GM18505 (cell line): ENCODE measurements around the gene PCDH9.

Experiments
- ATAC-seq: cut with Tn5 transposase; IDR thresholded peaks from one replicate; pipeline ENCODE4 v1.9.1; 2021; ENCODE audit not compliant: unreplicated experiment
- POLR2A ChIP-seq: IDR thresholded peaks from 4 replicates; pipeline ENCODE4 v1.6.1; 2011; ENCODE audit warnings: borderline replicate concordance; ENCODE audit not compliant: insufficient read depth, insufficient read length; ENCODE audit errors: extremely low read depth

The PCDH9 gene

DNA sequence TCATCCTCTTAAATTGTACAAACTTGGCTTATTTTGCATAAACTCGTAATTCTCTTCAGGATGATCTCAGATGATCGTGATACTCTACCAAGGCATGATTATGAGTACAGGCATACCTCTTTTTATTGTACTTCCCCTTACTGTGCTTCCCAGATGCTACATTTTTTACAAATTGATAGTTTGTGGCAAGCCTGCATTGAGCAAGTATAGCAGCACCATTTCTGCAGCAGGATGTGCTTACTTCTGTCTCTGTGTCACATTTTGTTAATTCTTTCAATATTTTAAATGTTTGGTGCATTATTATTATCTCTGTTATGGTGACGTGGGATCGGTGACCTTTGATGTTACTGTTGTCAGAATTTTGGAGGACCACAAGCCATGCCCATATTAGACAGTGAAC, 752.3 kb downstream of the PCDH9 start:
- no peak for ATAC-seq
- no peak for TF ChIP-seq POLR2A

DNA sequence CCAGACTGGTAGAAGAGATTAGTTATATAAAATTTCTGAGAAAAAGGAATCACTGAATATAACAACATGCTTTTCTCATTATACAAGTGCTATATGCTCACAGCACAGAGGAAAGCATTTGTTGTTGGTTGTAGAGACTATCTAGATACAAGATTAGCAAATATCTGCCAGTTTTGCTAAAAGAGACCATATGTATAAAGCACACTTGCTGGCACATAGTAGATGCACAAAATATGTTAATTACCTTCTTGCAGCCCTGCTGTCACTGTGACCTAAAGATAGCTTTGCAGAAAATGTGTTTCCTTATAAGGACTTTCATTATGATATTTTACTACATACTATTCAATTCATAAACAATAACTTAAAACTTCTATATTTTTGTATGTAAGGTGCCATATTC, 755.1 kb downstream of the PCDH9 start:
- TF ChIP-seq POLR2A: no peak
- ATAC-seq: no peak

DNA sequence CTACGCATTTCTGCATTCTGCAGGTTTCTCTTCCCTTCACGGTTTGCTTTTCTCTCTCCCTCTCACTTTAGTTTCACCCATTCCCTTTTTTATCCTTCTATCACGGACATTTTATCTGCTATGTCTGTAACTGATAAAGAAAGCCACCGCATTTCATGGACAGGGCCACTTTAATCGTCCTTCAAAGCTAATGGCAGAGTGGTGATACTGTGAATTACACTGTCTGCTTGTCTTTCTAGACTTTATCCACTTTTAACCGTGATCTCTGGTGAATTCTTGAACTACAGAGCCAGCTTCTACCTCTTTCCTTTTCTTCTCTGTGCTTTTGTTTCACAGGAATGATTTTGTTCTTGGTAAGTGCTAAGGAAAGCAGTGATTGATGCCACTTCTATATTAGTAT, 760.4 kb downstream of the PCDH9 start:
- no peak for ATAC-seq
- TF ChIP-seq POLR2A: no peak

DNA sequence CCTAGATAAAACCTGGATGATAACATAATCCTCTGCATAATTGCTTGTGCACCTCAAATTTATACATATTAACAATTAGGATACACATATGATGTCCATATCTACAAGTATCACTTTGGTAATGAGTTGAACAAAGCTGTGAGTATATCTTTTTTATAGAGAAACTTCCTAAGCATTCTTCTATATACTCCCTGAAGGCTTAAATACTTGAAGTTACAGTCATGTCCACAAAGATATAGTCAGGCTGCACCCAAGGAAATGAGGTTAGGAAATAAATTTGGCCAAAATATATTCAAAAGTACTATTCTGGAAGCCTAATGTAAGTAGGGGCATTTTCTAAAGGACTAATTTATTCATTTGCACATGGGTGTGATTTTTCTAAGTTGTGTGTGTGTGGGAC, 761.5 kb downstream of the PCDH9 start:
- no peak for TF ChIP-seq POLR2A
- no peak for ATAC-seq

DNA sequence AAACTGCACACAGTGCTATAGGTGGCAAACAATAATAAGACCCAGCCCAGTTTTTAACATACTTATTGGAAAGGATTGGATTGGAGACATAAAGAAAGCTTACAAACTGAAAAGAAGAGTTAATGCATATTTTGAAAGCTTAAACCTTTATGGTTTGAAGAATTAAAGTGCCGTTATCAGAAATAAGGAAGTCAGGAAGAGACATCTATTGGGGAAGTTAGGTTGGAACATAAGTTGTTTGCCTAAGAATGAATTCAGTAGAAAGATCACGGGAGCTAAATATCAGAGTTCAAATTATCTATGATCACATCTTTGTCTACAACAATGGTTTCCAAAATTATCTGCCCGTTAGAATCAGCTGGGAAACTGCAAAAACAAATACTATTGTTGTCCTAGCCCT, 767.9 kb downstream of the PCDH9 start:
- no peak for TF ChIP-seq POLR2A
- no peak for ATAC-seq

DNA sequence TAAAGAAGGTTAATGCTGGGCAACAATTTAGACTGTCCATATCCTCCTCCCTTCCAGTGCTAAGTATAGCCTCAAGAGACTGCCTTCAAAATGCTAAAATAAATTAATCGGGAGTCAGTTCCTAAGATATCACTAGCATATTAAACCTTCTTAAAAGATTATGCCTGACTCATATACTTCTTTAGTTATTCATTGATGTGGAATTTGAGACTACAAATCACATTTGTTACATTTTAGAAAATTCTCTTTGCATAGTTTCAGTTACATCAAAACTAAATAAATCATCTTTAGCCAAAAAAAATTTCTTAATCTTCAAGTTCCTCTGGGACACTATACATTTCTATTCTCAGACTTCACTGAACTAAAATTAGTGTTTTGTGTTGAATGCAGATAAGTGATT, 769.1 kb downstream of the PCDH9 start:
- ATAC-seq: no peak
- TF ChIP-seq POLR2A: no peak

DNA sequence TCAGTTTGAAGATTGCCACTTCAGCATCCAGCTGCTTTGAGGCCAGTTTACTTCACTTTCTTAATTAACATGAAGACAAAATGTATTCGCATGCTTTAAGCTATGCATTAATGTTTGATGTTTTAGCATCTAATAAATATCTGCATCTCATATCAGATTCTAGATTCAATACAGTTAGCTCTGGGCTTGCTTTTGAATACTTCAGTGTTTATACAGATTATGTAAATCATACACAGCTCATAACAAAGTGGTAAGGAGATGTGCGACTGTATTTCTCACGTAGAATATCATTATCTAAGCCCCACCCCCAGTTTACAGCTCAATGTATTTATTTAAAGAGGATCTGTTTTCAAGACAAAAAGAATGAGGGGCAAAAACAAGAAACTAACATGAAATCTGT, 770.5 kb downstream of the PCDH9 start:
- no peak for ATAC-seq
- TF ChIP-seq POLR2A: no peak

DNA sequence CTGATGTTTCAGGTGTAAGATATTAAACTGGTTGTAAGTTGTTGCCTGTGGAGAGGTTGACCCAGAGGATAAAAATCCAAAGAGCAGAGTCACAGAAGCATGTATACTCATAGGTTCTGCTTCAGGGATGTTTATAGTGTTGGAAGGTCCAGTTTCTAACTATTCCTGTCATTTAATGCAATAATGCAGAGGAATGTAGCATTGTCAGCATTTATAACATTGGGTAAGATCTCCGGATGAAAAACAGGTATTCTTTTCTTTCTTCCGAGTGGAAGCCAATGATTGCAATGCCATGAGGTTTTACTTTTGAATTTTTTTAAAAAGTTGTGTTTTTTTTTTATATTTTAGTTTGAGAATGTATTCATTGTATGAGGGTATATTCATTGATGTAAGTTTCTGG, 771.0 kb downstream of the PCDH9 start:
- no peak for ATAC-seq
- TF ChIP-seq POLR2A: no peak

DNA sequence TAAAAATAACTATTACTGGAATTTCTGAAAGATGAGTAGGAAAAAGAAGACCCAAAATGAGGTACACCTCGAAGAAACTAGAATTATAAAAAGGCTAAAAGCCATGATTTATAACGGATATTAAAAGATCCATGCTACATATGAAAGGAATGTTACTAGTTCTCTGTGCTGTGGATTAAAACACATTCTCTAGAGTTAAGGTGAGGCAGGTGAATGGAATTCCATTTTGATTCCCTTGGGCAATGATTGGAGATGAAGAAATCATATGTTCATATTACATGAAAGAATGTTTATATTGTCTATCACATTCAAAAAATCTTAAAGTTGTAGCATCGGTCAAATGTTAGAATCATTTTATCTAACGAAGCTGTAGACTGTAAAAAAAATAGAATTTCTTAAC, 783.7 kb downstream of the PCDH9 start:
- no peak for ATAC-seq
- TF ChIP-seq POLR2A: no peak

DNA sequence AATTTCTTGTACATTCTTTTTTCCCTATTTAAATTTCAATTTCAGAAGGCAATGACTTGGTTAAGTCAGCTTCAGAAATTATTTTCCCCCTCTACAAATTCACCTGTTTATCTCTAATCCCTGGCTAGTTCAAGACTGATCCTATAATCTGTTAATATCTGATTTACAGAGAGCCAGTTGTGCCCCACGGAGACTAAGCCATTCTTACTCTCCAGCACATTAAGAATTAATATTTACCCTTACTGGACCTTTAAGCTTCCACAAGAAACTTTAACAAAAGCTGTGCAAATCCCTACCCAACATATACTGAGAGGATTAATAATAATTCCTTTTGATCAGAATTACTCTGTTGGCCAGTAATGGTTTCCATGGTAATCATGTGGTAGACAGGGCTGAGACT, 786.2 kb downstream of the PCDH9 start:
- TF ChIP-seq POLR2A: no peak
- ATAC-seq: no peak

DNA sequence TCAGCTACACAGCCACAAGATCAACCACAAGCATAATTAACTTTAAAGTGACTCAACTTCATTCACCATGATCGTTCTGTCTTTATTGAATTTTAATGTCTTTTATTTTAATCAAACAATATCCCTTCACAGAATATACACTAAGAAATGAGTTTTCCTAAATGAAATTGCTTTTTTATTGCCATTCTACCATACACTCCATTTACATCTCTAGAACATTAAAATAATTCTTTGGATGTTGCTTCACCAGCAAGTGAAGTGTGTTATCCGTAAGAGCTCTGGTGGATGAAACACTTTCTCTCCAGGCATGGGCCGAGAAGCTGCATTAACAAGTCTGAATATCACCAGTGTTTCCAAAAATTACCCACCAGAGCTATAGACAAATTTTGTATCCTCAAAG, 789.2 kb downstream of the PCDH9 start:
- TF ChIP-seq POLR2A: no peak
- ATAC-seq: no peak

DNA sequence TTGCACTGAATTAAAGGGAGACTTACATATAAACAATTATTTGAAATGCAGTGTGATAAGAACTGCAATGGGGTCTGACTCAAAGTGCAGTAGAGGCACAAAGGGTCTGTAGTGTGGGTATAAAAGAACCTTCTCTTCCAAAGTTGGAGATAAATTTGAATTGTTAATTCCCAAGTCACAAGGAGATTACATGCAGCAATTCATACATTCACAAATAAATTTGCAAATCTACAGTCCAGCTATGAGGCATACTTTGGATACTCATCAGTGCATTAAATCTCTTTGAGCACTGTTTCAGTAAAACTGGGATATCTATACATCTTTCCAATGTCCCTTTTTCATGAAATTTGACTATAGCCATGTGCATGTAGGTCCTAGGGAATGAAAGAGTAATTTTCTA, 799.4 kb downstream of the PCDH9 start:
- TF ChIP-seq POLR2A: no peak
- ATAC-seq: no peak

DNA sequence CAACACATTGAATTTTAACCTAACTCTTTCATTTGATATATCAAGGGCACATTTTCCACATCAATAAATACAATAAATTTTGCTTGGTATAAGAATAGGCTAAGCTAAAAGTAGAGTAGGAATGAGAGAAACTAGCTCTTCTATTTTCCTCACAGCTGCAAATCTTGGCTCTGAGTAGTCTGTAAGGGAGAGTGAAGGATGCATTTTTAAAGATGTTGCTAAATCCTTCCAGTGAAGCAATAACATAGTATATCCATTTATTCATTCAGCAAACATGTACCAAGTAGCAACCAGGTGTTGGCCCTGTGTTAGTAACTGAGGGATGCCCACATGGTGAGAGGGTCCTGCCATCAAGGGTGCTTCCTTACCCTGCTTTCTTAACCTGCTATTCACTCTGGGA, 799.9 kb downstream of the PCDH9 start:
- ATAC-seq: no peak
- no peak for TF ChIP-seq POLR2A

DNA sequence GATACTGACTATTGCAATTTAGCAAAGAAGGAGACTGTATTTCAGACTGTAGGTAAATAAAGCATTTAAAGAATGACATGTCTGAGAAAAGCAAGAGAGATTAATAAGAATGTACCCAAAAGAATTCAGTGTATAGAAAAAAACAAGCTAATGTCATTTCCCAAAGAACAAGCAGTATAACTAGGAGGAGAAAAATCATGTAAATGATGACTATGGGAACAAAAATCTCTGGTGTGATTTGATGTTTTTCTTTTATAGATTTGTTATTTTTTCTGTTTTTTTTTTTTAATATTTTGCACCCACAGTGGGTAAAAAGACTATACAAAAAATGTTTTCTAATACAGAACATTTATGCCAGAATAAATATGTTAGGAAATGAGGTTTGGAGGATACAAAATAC, 801.0 kb downstream of the PCDH9 start:
- no peak for ATAC-seq
- no peak for TF ChIP-seq POLR2A

DNA sequence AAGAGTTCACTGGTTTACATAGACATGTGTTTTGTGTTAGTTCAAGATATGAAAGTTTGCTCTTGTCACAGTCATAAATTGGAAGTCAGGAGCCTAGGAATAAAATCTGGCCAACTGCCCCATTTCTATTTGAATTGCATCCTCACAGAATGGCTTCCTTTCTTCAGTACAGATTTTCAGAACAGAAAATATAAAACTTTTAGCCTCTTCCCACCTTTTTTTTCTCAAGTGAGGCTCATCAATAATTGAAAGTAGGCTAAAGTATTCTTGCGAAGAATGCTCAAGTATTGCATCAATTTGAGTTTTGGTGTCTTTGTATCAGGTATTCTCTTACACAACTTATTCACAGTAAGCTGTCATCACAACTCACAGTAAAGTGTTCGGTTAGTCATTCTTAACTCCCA, 802.7 kb downstream of the PCDH9 start:
- no peak for TF ChIP-seq POLR2A
- ATAC-seq: no peak
